Right forelimb (tissue), 1 donor: Measurements from ENCODE around the gene HIPK2.

Experiments
- DNase-seq: peaks from one replicate; pipeline ENCODE4 v3.0.0-alpha.2; 2018

HIPK2 gene

GRCh38 chr7:139525239-139525638, 252.6 kb downstream of the HIPK2 start:
- DNase-seq: no peak

DNA sequence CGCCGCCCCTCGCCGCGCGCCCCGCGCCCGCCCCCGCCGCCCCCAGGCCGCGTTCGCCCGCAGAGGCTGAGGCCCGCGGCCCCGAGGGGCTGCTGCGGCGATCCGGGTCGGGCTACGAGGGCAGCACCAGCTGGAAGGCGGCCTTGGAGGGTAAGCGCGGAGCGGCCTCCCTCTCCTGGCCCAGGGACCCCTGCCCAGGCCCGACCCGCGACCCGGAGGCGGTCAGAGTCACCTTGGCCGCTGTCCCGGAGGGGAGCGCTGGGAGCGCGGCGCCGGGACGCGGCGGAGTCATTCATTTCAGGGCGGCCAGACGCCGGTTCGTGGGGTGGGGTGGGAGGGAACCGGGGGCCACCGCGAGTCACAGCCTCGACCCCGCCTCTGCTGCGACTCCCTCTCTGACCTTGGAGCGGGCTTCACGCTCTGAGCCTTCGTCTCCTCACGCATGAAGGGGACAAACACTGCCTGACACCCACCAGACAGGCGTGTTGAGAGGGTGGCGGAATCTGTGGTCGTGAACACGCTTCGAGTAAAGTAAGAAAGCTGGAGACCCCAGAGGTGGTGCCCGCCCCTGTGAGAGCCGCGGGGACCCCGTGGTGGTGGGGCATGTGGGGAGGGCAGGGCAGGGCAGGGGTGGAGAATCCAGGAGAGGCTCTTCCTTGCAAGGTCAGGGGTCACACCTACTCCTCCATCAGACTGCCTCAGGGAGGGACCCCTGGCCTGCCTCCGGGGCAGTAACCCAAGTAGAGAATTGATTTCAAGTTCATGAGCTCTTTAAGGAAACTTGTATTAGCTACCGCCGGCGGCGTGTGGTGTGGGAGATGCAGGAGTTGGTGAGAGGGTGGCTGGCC, 253.6 kb downstream of the HIPK2 start:
- no peak for DNase-seq

DNA sequence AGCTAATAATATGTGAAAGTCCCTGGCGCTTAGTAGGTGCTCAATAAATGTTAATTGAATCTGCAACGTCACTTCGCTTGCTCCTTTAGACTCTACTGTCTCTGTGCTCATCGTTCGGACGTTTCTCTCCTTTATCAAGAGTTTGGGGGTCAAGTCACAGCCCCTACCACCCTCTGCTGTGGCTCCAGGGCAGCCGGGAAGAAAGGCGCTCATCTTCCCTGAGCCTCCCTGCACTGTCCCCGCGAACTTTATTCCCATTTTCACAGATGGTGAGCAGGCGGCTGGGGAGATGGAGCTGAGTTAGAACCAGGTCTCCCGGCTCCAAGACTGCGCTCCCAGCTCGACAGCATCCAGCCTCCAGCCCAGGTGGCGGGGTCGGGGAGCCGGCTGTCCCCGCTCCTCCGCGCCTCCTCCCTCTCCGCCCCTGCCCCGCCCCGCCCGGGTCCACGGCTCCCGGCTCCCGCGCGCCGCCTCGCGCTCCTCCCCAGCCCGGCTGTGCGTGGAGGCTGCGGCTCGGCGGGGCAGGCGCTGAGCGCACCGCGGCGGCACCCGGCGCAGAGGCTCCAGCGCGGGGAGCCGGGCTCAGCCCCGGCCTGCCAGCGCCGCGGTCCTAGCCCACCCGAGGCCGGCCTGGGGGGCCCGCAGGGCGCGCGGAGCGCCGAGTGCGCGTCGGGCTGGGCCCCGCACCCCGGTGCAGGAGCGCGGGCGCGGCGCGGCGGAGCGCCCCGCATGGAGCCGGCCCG, 254.4 kb downstream of the HIPK2 start, which contains the start of gene CLEC2L:
Gene CLEC2L, plus strand, starts transcription at position 487 of the 743 bp plus-strand sequence. Its CDS starts 243 bp downstream, at position 730.
- DNase-seq: peak; percentile 57

GRCh38 chr7:139522830-139523198, 255.0 kb downstream of the HIPK2 start:
- DNase-seq: no peak

GRCh38 chr7:139521439-139521838, 256.4 kb downstream of the HIPK2 start:
- no peak for DNase-seq

GRCh38 chr7:139515266-139515665, 262.5 kb downstream of the HIPK2 start:
- DNase-seq: no peak
